ENCODE results near the gene VSIR. TPM values are rescaled to one million over a fixed set of nuclear protein-coding genes. Genes with fewer than 3 reads are reported as not detected.

Gene VSIR
- total and polyA plus RNA-seq, 10 of the 15 experiments (the other 5 are each of a cell fraction or from before 2014, with no cell fraction given) = 0.19 to 12.5 (median 6.7) TPM

DNA sequence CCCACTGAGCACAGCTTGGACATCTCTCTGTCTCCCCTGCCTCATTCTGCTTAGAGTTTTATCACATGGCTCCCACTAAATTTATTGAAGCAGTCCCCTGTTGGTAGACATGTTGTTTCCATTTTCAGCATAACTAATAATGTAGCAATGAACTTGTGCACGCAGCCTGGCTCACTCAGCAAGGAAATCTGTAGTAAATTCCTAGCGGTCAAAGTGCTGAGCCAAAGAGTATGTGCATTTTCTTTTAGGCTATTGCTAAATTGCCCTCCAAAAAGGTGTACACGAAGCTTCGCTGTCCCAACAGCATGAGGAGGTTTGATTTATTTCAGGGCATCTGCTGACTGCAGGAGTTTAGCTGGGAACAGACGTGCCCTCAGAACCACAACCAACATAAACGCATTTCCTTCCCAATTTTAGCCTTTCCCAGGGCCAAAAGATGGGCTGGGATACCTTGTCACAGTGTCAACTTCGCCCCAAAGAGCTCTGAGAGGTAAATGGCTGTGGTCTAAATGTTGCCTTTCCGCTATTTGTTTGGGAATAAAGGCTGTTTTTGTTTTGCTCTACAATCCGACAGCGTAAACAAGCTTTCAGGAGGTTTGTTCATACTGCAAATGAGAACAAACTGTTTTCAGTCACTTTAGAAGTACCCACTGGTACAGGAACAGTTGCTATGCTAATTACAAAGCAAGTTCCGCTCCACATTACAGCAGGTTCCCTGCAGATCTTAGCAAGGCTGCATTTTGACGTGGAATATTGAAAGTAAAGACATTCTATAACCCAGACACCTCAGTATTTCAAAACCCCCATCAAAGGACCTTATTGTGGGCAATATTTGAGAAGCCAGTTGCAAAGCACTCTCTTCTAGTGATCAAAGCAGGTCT lies 16.8 kb downstream of the VSIR start:
- Histone ChIP-seq H3K79me2 (ENCODE audit: control insufficient read depth, insufficient read depth, low read length) (no peaks in the 10 kb centered on the region), H3K27me3 (replicated peaks in 1 of 2; ENCODE audit: control insufficient read depth in 2 of 2, insufficient read depth in 2 of 2, low read length in 1 of 2) (no peaks in the 10 kb centered on the region; a peak in 1 of 4 replicates), H2AFZ (ENCODE audit: control insufficient read depth, low read depth, low read length) (peak overlapping the region; percentile 2; the same call in 1 of the 2 replicates), H3K36me3 (ENCODE audit: control insufficient read depth in 2 of 2, insufficient read depth in 2 of 2, low read length in 1 of 2) (no peaks in the 10 kb centered on the region; a peak in 1 of 4 replicates), H3K4me2 (ENCODE audit: control insufficient read depth, insufficient read depth) (no peak overlapping the region; the same call in 1 of the 2 replicates), H3K27ac (ENCODE audit: control insufficient read depth, insufficient read depth) (no peak overlapping the region), H3K9me3 (replicated peaks; ENCODE audit: control insufficient read depth, insufficient read depth, low read length) (no peaks in the 10 kb centered on the region), H3K4me1 (ENCODE audit: control insufficient read depth, insufficient read depth, low read length) (peaks cover 30% of the 10 kb centered on the region), H4K20me1 (ENCODE audit: control insufficient read depth, insufficient read depth) (no peaks in the 10 kb centered on the region), H3K4me3 (no peak overlapping the region), H3K9ac (ENCODE audit: control insufficient read depth, insufficient read depth, low read length) (no peak overlapping the region)
- FAIRE-seq (no peak), DNase-seq (ENCODE audit: low read depth, low spot score) (no peak), ATAC-seq (peak; percentile 16; the same call in 2 of the 3 replicates)
- intact Hi-C loops (cut with micrococcal nuclease; ENCODE audit: unreplicated experiment) = no loop called here
- in situ Hi-C loops (cut with MboI) = no loop called here
- RAD21 ChIA-PET (ENCODE audit: unreplicated experiment) = interaction anchor here (0.6 to 2.0 kb wide), 4 partner anchors 10 to 206 kb away, joined by 3 to 7 read pairs (median 5); partner anchors contain the start of gene VSIR
- TSS peak; percentile 34 for BruUV-seq (replicated peaks)
- TF ChIP-seq STAT3 (IDR thresholded peaks at IDR 0.05; ENCODE audit: low read depth, low read length) (no peak), CBFB (IDR thresholded peaks at IDR 0.05; ENCODE audit: low read depth) (no peak), JUNB (IDR thresholded peaks at IDR 0.05) (peak; percentile 15; the same call in 1 of the 2 replicates), CHD4 (IDR thresholded peaks at IDR 0.05) (no peak), ZBED1 (IDR thresholded peaks at IDR 0.05; ENCODE audit: borderline replicate concordance) (no peak), SIN3A (IDR thresholded peaks at IDR 0.05; ENCODE audit: low read depth, low read length) (no peak)
- CTCF ChIA-PET = interaction anchor here (2.7 kb wide), 1 partner anchor 12 kb away, joined by 11 read pairs; no protein-coding TSS in a partner anchor
- SMC1A ChIA-PET (ENCODE audit: uncharacterized antibody, unreplicated experiment) = interaction anchor here (0.7 to 3.4 kb wide), 3 partner anchors 9 to 60 kb away, joined by 4 to 21 read pairs (median 4); no protein-coding TSS in a partner anchor
- 71% methylated on average over 12 of the region's 12 CpGs for WGBS (ENCODE audit: insufficient coverage, insufficient replicate concordance, low lambda C conversion rate, missing lambda C conversion rate)
- POLR2A ChIA-PET = interaction anchor here (1.0 to 2.8 kb wide), 4 partner anchors 8 to 23 kb away, joined by 3 to 10 read pairs (median 4); partner anchors contain the start of gene VSIR
